Aorta (tissue), 5 donors: ENCODE data around the gene PAPPA2. TPM values are rescaled to one million over a fixed set of nuclear protein-coding genes. Genes with fewer than 3 reads are reported as not detected.

Experiments
- ATAC-seq: fragments of 200-7000 bp; cut with Tn5 transposase; one replicate; pipeline ENCODE4 v1.9.1; 2022; ENCODE audit warnings: moderate library complexity; ENCODE audit not compliant: low FRiP score
- DNase-seq, 2 donors: peaks; one replicate each; pipeline ENCODE4 v3.0.0-alpha.2; 2020
- H3K27ac ChIP-seq, 2 donors: one replicate each; pipeline ENCODE4 v1.5.1; 2013; ENCODE audit warnings: low read length in 2 of 2, mild to moderate bottlenecking in 2 of 2, moderate library complexity in 2 of 2, control low read depth in 1 of 2, inconsistent platforms in 1 of 2, low read depth in 1 of 2
- H3K27me3 ChIP-seq, 2 donors: one replicate each; pipeline ENCODE4 v1.6.1; 2013; ENCODE audit warnings: control low read depth in 1 of 2, low read length in 1 of 2, mild to moderate bottlenecking in 1 of 2, moderate library complexity in 1 of 2; ENCODE audit not compliant: insufficient read depth in 2 of 2, control insufficient read depth in 1 of 2
- H3K36me3 ChIP-seq, 2 donors: one replicate each; pipeline ENCODE4 v1.6.1; 2013; ENCODE audit warnings: control low read depth in 1 of 2, low read length in 1 of 2, mild to moderate bottlenecking in 1 of 2; ENCODE audit not compliant: insufficient read depth in 2 of 2, control insufficient read depth in 1 of 2
- H3K4me1 ChIP-seq, 2 donors: one replicate each; pipeline ENCODE4 v1.6.1; 2013; ENCODE audit warnings: low read length in 2 of 2, control low read depth in 1 of 2, mild to moderate bottlenecking in 1 of 2, moderate library complexity in 1 of 2; ENCODE audit not compliant: insufficient read depth in 2 of 2, control insufficient read depth in 1 of 2
- H3K4me3 ChIP-seq, 2 donors: one replicate each; pipeline ENCODE4 v1.5.1; 2013; ENCODE audit warnings: low read length in 2 of 2, control low read depth in 1 of 2, mild to moderate bottlenecking in 1 of 2
- H3K9me3 ChIP-seq: one replicate; pipeline ENCODE4 v1.6.1; 2013; ENCODE audit warnings: mild to moderate bottlenecking, low read length; ENCODE audit not compliant: control insufficient read depth
- WGBS, 2 donors: extraction: QIAGEN DNeasy Blood & Tissue Kit; methylation state at CpG; one replicate each; pipeline ENCODE4 v1.1.7; 2013; 5-methylcytosine and 5-hydroxymethylcytosine counted together
- intact Hi-C, 2 donors: fragments of 100-400 bp; cut with DNase I; formaldehyde crosslinking; loops; one replicate each; pipeline versions ENCODE4 v1.14.2 to v1.15.0; 2022
- polyA plus RNA-seq, 2 donors: library from polyadenylated mRNA; stranded (reverse); fragments of 200-250 nt; gene quantifications; one replicate each; pipeline ENCODE4 v1.2.3, GENCODE V29; 2013
- total RNA-seq, 2 donors: library from RNA; stranded (reverse); fragmentation: NEBNext Ultra II Directional; extraction: Animal tissue kit (Norgen Biotek cat#: 25700); gene quantifications; one replicate each; pipeline ENCODE4 v1.2.1, GENCODE V29; 2021
- donor health status: healthy with polysubstance abuse.
- donor health status: Bipolar disorder and iron deficiency.
- donor health status: DM: no; HTN: no; CAD: no.
- donor health status: DM: no; HTN: no; CAD: no.
- donor health status: DM: yes; HTN: yes; CAD: no.

The PAPPA2 gene
- total and polyA plus RNA-seq, 4 donors: 3.5 to 4.3 TPM; not detected in 2

- H3K36me3 ChIP-seq: no peaks in the 10 kb centered on the region
- DNase-seq (no peak), ATAC-seq (no peak)
- no peaks in the 10 kb centered on the region for H3K4me1 ChIP-seq
- no peak overlapping the region for H3K27ac ChIP-seq
- WGBS, 2 donors: 24 to 29% methylated on average over 4 of the region's 4 CpGs
- no peaks in the 10 kb centered on the region for H3K27me3 ChIP-seq
- intact Hi-C loops: no loop called here
- H3K9me3 ChIP-seq: no peaks in the 10 kb centered on the region
- H3K4me3 ChIP-seq: no peak overlapping the region
These were observed 323.3 kb downstream of the PAPPA2 start for GRCh38 chr1:176786274-176786673.

DNA sequence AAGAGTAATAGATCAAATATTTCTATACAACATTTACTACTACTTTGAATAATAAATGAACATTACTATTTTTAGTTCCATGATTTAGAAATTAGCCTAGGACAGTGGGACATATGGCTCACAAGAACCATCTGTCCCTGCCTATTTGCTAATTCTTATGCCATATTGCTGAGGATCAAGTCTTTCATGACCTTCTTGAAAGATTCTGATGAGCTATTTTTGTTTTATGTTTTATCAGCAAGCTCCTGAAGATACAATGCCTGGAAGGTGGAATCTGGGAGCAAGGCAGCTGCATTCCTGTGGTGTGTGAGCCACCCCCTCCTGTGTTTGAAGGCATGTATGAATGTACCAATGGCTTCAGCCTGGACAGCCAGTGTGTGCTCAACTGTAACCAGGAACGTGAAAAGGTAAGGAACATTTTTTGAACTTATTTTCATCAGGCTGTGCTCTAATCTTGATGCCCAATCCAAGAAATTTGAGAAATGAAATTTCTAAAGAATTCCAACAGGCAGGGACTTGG lies 326.7 kb downstream of the PAPPA2 start:
- Histone ChIP-seq H3K9me3 (no peaks in the 10 kb centered on the region), H3K27me3 (no peaks in the 10 kb centered on the region), H3K4me3 (no peak overlapping the region), H3K27ac (no peak overlapping the region), H3K36me3 (no peaks in the 10 kb centered on the region), H3K4me1 (no peaks in the 10 kb centered on the region)
- intact Hi-C loops: no loop called here
- 38 to 46% methylated on average over 1 of the region's 1 CpG for WGBS, 2 donors
- DNase-seq (no peak), ATAC-seq (no peak)

- Histone ChIP-seq H3K27me3 (no peaks in the 10 kb centered on the region), H3K27ac (no peak overlapping the region), H3K9me3 (no peaks in the 10 kb centered on the region), H3K4me3 (no peak overlapping the region), H3K4me1 (no peaks in the 10 kb centered on the region), H3K36me3 (no peaks in the 10 kb centered on the region)
- intact Hi-C loops: no loop called here
- DNase-seq (no peak), ATAC-seq (no peak)
- 39 to 42% methylated on average over 3 of the region's 3 CpGs for WGBS, 2 donors
These were observed 327.8 kb downstream of the PAPPA2 start for GRCh38 chr1:176790786-176791185.

- DNase-seq (no peak), ATAC-seq (no peak)
- no peaks in the 10 kb centered on the region for H3K9me3 ChIP-seq
- H3K4me3 ChIP-seq: no peak overlapping the region
- H3K27ac ChIP-seq: no peak overlapping the region
- H3K36me3 ChIP-seq: no peaks in the 10 kb centered on the region
- no peaks in the 10 kb centered on the region for H3K27me3 ChIP-seq
- H3K4me1 ChIP-seq: no peaks in the 10 kb centered on the region
- intact Hi-C loops: no loop called here
- WGBS, 2 donors: 79 to 88% methylated on average over 3 of the region's 3 CpGs
These were observed 328.9 kb downstream of the PAPPA2 start for GRCh38 chr1:176791906-176792305.

GRCh38 chr1:176794897-176795508 lies 332.0 kb downstream of the PAPPA2 start:
- Histone ChIP-seq H3K4me1 (no peaks in the 10 kb centered on the region), H3K27ac (no peak overlapping the region), H3K27me3 (no peaks in the 10 kb centered on the region), H3K4me3 (no peak overlapping the region), H3K36me3 (no peaks in the 10 kb centered on the region), H3K9me3 (peaks cover 2% of the 10 kb centered on the region)
- intact Hi-C loops: no loop called here
- DNase-seq (no peak), ATAC-seq (no peak)
- 81 to 94% methylated on average over 5 of the region's 5 CpGs for WGBS, 2 donors

DNA sequence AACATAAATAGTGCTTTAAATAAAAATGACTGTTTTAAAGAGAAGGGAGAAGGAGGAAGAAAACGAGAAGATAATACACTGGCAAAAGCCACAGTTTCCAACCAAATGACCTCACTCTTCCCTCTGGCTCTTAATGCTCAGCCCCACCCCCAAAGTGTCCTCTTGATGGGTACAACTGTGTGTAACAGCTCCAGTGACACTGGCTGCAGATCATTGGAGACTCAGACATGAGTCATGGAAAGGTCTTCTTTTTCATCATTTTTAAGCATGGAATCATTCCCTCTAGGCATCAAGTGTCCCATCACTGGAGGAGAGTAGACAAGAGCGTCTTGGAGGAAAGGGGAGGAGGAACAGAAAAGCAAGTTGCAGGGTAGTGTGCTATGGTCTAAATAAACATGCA lies 333.0 kb downstream of the PAPPA2 start:
- no peaks in the 10 kb centered on the region for H3K36me3 ChIP-seq
- no peak overlapping the region for H3K4me3 ChIP-seq
- peaks cover 2% of the 10 kb centered on the region for H3K9me3 ChIP-seq
- ATAC-seq (no peak), DNase-seq (no peak)
- H3K27me3 ChIP-seq: no peaks in the 10 kb centered on the region
- H3K27ac ChIP-seq: no peak overlapping the region
- H3K4me1 ChIP-seq: no peaks in the 10 kb centered on the region
- intact Hi-C loops: no loop called here
- 47 to 55% methylated on average over 2 of the region's 2 CpGs for WGBS, 2 donors

DNA sequence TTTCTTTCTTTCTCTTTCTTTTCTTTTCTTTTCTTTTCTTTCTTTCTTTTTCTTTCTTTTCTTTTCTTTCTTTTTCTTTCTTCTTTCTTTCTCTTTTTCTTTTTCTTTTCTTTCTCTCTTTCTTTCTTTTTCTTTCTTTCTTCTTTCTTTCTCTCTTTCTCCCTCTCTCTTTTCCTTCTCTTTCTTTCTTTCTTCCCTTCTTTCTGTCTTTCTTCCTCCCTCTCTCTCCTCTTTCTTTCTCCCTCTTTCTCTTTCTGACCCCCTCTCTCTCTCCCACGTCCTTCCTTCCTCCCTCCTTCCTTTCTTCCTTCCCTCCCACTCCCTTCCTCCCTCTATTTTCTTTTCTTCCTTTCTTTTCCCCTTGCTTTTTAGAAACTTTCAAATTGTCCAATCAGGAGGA lies 333.6 kb downstream of the PAPPA2 start:
- peaks cover 2% of the 10 kb centered on the region for H3K9me3 ChIP-seq
- no peak overlapping the region for H3K27ac ChIP-seq
- H3K4me1 ChIP-seq: no peaks in the 10 kb centered on the region
- ATAC-seq (no peak), DNase-seq (no peak)
- 67 to 76% methylated on average over 1 of the region's 1 CpG for WGBS, 2 donors
- H3K27me3 ChIP-seq: no peaks in the 10 kb centered on the region
- intact Hi-C loops: no loop called here
- H3K4me3 ChIP-seq: no peak overlapping the region
- no peaks in the 10 kb centered on the region for H3K36me3 ChIP-seq

DNA sequence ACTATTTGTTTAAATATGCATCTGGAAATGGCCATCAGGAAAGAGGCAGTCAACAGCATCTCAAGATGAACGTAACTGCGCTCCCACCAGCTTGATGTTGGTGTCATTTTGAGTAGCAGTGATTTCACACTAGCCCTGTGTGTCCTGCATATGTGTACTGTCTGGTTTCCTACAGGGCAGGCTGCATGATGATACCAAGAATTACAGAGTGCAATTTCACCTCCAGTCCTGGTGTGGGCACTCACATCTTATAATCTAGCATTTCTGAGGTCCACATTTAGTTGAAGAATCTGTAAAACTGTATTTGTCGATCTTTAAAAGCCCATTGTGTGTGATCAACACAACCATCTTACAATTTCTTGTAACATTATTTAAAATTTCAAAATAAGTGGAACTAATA lies 336.4 kb downstream of the PAPPA2 start:
- H3K4me3 ChIP-seq: no peak overlapping the region
- ATAC-seq: no peak
- H3K4me1 ChIP-seq: no peaks in the 10 kb centered on the region
- intact Hi-C loops: no loop called here
- peaks cover 2% of the 10 kb centered on the region for H3K9me3 ChIP-seq
- no peak for DNase-seq
- 91 to 94% methylated on average over 3 of the region's 3 CpGs for WGBS, 2 donors
- H3K36me3 ChIP-seq: no peaks in the 10 kb centered on the region
- H3K27me3 ChIP-seq: no peaks in the 10 kb centered on the region
- no peak overlapping the region for H3K27ac ChIP-seq

- Histone ChIP-seq H3K36me3 (no peaks in the 10 kb centered on the region), H3K27ac (no peak overlapping the region), H3K9me3 (peaks cover 2% of the 10 kb centered on the region), H3K27me3 (no peaks in the 10 kb centered on the region), H3K4me3 (no peak overlapping the region), H3K4me1 (no peaks in the 10 kb centered on the region)
- intact Hi-C loops: no loop called here
- no peak for DNase-seq
- 59 to 71% methylated on average over 5 of the region's 5 CpGs for WGBS, 2 donors
- ATAC-seq: no peak
These were observed 338.1 kb downstream of the PAPPA2 start for GRCh38 chr1:176800978-176801513.
